ENCODE data around the gene F2. TPM values are rescaled to one million over a fixed set of nuclear protein-coding genes. Genes with fewer than 3 reads are reported as not detected.

Gene F2
- total and polyA plus RNA-seq, 2 of the 13 experiments (the other 11 are each of a cell fraction or from before 2014, with no cell fraction given): 330 to 801 TPM

DNA sequence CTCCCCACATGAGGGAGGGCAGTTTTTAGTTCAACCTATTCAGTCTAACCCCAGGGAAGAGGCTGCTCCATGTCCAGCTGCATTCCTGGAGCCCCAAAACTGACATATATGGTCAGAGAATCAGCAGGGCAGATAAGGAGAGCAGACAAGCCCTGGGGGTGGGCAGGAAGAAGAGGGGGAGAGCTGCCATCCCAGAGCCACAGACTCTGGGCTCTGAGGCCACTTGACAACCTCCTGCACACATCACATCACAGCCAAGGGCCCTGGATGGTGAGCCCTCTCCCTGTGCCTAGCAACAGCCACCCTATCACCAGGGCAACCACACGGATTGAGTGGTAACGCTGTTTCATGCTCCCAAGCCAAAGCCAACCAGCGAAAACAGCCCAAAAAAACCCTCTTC lies 21.7 kb upstream of the F2 start:
- no peak for DNase-seq (ENCODE audit: low spot score)
- FAIRE-seq: no peak

DNA sequence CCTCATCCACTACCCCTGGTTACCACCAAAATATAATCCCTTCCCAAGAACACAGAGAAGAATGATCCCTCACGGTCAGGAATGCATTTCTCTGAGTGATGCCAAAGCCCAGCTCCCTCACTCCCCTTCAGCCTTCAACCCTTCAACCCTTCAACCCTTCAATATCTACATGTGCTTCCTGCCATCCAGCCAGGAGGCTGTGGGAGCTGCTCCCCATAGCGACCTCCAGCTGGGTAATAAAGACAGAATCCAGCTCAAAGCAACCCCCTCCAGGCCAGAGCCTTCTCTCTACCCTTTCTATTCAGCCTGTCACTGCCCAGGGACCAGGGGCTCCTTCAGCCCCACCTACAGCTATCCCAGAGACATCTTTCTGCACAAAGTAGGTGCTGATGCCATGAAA lies 21.3 kb upstream of the F2 start:
- ChIA-PET CTCF (ENCODE audit: low intra/inter-chr PET ratio, low total read pairs) (no interaction called here), POLR2A (interaction anchor here (1.4 to 11.5 kb wide), 2 partner anchors 21 to 23 kb away, joined by 3 to 272 read pairs; partner anchors contain the start of gene F2)
- Histone ChIP-seq H2AFZ (ENCODE audit: low read length) (no peak overlapping the region), H3K27ac (ENCODE audit: extremely low read length, insufficient read depth, low read length) (peak overlapping the region; percentile 7), H4K20me1 (ENCODE audit: insufficient read depth, low read length) (no peaks in the 10 kb centered on the region), H3K4me1 (ENCODE audit: insufficient read depth, low read length) (peaks cover 70% of the 10 kb centered on the region), H3K9me3 (ENCODE audit: low read length) (no peaks in the 10 kb centered on the region), H3K9ac (ENCODE audit: insufficient read depth, low read depth, low read length) (no peak overlapping the region), H3K79me2 (ENCODE audit: insufficient read depth, low read length) (peaks cover 36% of the 10 kb centered on the region), H3K4me3 (replicated peaks in 1 of 3; ENCODE audit: insufficient read depth in 1 of 3, low read depth in 2 of 3, low read length in 3 of 3) (no peak overlapping the region), H3K36me3 (replicated peaks in 1 of 2; ENCODE audit: control insufficient read depth in 1 of 2, insufficient read depth in 2 of 2, low read length in 2 of 2) (peaks cover 7 to 18% of the 10 kb centered on the region in 2 experiments), H3K27me3 (ENCODE audit: control insufficient read depth in 1 of 2, insufficient read depth in 2 of 2, low read length in 2 of 2) (no peaks in the 10 kb centered on the region; a peak in 1 of 5 replicates), H3K4me2 (ENCODE audit: low read depth, low read length) (no peak overlapping the region; the same call in 1 of the 2 replicates)
- in situ Hi-C loops (cut with HindIII; ENCODE audit: extremely low pct_ligation_motif_present, low pct_unique_long_range_greater_than_20kb): no loop called here
- DNase-seq (ENCODE audit: low spot score) (no peak), ATAC-seq (no peak), FAIRE-seq (no peak)
- intact Hi-C loops (cut with micrococcal nuclease; ENCODE audit: unreplicated experiment): no loop called here
- no peak for TF ChIP-seq ARNT (IDR thresholded peaks at IDR 0.05)
- TF ChIP-seq, protein P1, sequence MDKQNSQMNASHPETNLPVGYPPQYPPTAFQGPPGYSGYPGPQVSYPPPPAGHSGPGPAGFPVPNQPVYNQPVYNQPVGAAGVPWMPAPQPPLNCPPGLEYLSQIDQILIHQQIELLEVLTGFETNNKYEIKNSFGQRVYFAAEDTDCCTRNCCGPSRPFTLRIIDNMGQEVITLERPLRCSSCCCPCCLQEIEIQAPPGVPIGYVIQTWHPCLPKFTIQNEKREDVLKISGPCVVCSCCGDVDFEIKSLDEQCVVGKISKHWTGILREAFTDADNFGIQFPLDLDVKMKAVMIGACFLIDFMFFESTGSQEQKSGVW (CRISPR knock-in tag; IDR thresholded peaks at IDR 0.05; ENCODE audit: borderline replicate concordance): no peak
- no peak for TF ChIP-seq MED13 (CRISPR knock-in tag; IDR thresholded peaks at IDR 0.05)
- no peak for TF ChIP-seq ZNF350 (CRISPR knock-in tag; IDR thresholded peaks at IDR 0.05; ENCODE audit: borderline replicate concordance, low read depth)
- no peak for TF ChIP-seq HHEX (CRISPR knock-in tag; IDR thresholded peaks at IDR 0.05)
- TF ChIP-seq, protein P2, sequence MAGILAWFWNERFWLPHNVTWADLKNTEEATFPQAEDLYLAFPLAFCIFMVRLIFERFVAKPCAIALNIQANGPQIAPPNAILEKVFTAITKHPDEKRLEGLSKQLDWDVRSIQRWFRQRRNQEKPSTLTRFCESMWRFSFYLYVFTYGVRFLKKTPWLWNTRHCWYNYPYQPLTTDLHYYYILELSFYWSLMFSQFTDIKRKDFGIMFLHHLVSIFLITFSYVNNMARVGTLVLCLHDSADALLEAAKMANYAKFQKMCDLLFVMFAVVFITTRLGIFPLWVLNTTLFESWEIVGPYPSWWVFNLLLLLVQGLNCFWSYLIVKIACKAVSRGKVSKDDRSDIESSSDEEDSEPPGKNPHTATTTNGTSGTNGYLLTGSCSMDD (CRISPR knock-in tag; IDR thresholded peaks at IDR 0.05): no peak
- BruUV-seq (replicated peaks): no TSS peak
- WGBS (ENCODE audit: low lambda C conversion rate): 65% methylated on average over 2 of the region's 2 CpGs

More for the DNA sequence above, 21.7 kb upstream of the F2 start:
- intact Hi-C loops (cut with micrococcal nuclease; ENCODE audit: unreplicated experiment): no loop called here
- Histone ChIP-seq H4K20me1 (ENCODE audit: insufficient read depth, low read length) (no peaks in the 10 kb centered on the region), H3K36me3 (replicated peaks in 1 of 2; ENCODE audit: control insufficient read depth in 1 of 2, insufficient read depth in 2 of 2, low read length in 2 of 2) (peaks cover 4 to 14% of the 10 kb centered on the region in 2 experiments), H3K9ac (ENCODE audit: insufficient read depth, low read depth, low read length) (no peak overlapping the region), H3K4me3 (replicated peaks in 1 of 3; ENCODE audit: insufficient read depth in 1 of 3, low read depth in 2 of 3, low read length in 3 of 3) (no peak overlapping the region), H2AFZ (ENCODE audit: low read length) (no peak overlapping the region), H3K4me1 (ENCODE audit: insufficient read depth, low read length) (peaks cover 69% of the 10 kb centered on the region), H3K4me2 (ENCODE audit: low read depth, low read length) (no peak overlapping the region), H3K27me3 (ENCODE audit: control insufficient read depth in 1 of 2, insufficient read depth in 2 of 2, low read length in 2 of 2) (no peaks in the 10 kb centered on the region; a peak in 1 of 5 replicates), H3K9me3 (ENCODE audit: low read length) (no peaks in the 10 kb centered on the region), H3K27ac (ENCODE audit: extremely low read length, insufficient read depth, low read length) (peak overlapping the region; percentile 21), H3K79me2 (ENCODE audit: insufficient read depth, low read length) (peaks cover 32% of the 10 kb centered on the region)
- ATAC-seq: no peak
- in situ Hi-C loops (cut with HindIII; ENCODE audit: extremely low pct_ligation_motif_present, low pct_unique_long_range_greater_than_20kb): no loop called here
- no TSS peak for BruUV-seq (replicated peaks)
- TF ChIP-seq RFX1 (IDR thresholded peaks at IDR 0.05) (peak; percentile 11; the same call in 1 of the 2 replicates), ZNF550 (CRISPR knock-in tag; IDR thresholded peaks at IDR 0.05; ENCODE audit: borderline replicate concordance) (no peak), RBM22 (optimal IDR thresholded peaks at IDR 0.05; ENCODE audit: low read length) (no peak)
- POLR2A ChIA-PET: interaction anchor here (1.4 to 11.5 kb wide), 3 partner anchors 21 to 46 kb away, joined by 3 to 272 read pairs (median 9); partner anchors contain the start of gene F2
- WGBS (ENCODE audit: low lambda C conversion rate): 94% methylated on average over 3 of the region's 3 CpGs
- CTCF ChIA-PET (ENCODE audit: low intra/inter-chr PET ratio, low total read pairs): no interaction called here
